Measurements from ENCODE around the gene BICC1. TPM values are rescaled to one million over a fixed set of nuclear protein-coding genes. Genes with fewer than 3 reads are reported as not detected.

BICC1 gene
- total and polyA plus RNA-seq, 2 of the 8 experiments (the other 6 are each of a cell fraction or from before 2014, with no cell fraction given) = 0.20 to 0.73 TPM

- H2BK12ac ChIP-seq (ENCODE audit: low read depth, low read length) = no peak overlapping the region
- no peak overlapping the region for H3K4me2 ChIP-seq (ENCODE audit: insufficient read depth in 1 of 2, low read depth in 2 of 2, low read length in 2 of 2)
- H2BK120ac ChIP-seq (replicated peaks; ENCODE audit: low read depth, low read length) = no peak overlapping the region
- no peak overlapping the region for H2AFZ ChIP-seq (ENCODE audit: low read length)
- no peaks in the 10 kb centered on the region for H3K23me2 ChIP-seq (ENCODE audit: low read depth, low read length)
- H2BK15ac ChIP-seq (ENCODE audit: low read length) = no peak overlapping the region
- H3K23ac ChIP-seq (ENCODE audit: insufficient read length) = no peak overlapping the region
- no peaks in the 10 kb centered on the region for H3K27me3 ChIP-seq (replicated peaks in 1 of 4; ENCODE audit: control insufficient read depth in 3 of 4, extremely low read depth in 1 of 4, insufficient read depth in 3 of 4, low read length in 3 of 4)
- H3K27ac ChIP-seq (ENCODE audit: low read depth, low read length) = no peak overlapping the region
- no peaks in the 10 kb centered on the region for H3K9me3 ChIP-seq (ENCODE audit: insufficient read depth in 2 of 2, low read depth in 1 of 2, low read length in 1 of 2)
- no peak overlapping the region for H2BK20ac ChIP-seq (ENCODE audit: low read length)
- no peak overlapping the region for H3K14ac ChIP-seq (ENCODE audit: insufficient read length)
- no peak overlapping the region for H3K56ac ChIP-seq (replicated peaks; ENCODE audit: insufficient read length, low read depth, low read length)
- no peak overlapping the region for H3K4ac ChIP-seq (replicated peaks; ENCODE audit: insufficient read length, low read depth, low read length)
- no peak overlapping the region for H2BK5ac ChIP-seq (ENCODE audit: low read depth, low read length)
- no peaks in the 10 kb centered on the region for H4K20me1 ChIP-seq (replicated peaks in 1 of 2; ENCODE audit: control insufficient read depth in 1 of 2, insufficient read depth in 2 of 2, low read length in 2 of 2)
- H4K8ac ChIP-seq (ENCODE audit: extremely low read depth, insufficient read depth, low read length) = no peak overlapping the region
- H3K4me1 ChIP-seq (replicated peaks in 1 of 4; ENCODE audit: control insufficient read depth in 3 of 4, insufficient read depth in 4 of 4, low read length in 3 of 4) = peaks cover 0 to 3% (median under 1%) of the 10 kb centered on the region in 4 experiments; a peak in 2 of 7 replicates
- no peaks in the 10 kb centered on the region for H3K36me3 ChIP-seq (ENCODE audit: control insufficient read depth in 2 of 4, insufficient read depth in 4 of 4, low read length in 3 of 4)
- H3K79me1 ChIP-seq (ENCODE audit: low read depth, low read length) = no peaks in the 10 kb centered on the region
- no peak for TF ChIP-seq KDM4A (IDR thresholded peaks at IDR 0.05; ENCODE audit: low read depth, low read length, severe bottlenecking)
- no peak for TF ChIP-seq EZH2 (IDR thresholded peaks at IDR 0.05; ENCODE audit: low read depth, low read length, severe bottlenecking)
- no peak for TF ChIP-seq RAD21 (IDR thresholded peaks at IDR 0.05 in 1 of 2, conservative IDR thresholded peaks at IDR 0.05 in 1 of 2; ENCODE audit: low read depth in 2 of 2, low read length in 2 of 2)
- no peak for TF ChIP-seq MAFK (IDR thresholded peaks at IDR 0.05; ENCODE audit: low read depth, low read length)
- TF ChIP-seq RNF2 (IDR thresholded peaks at IDR 0.05; ENCODE audit: borderline replicate concordance, low read depth, low read length, missing control alignments, poor library complexity, severe bottlenecking) = no peak
- ChIA-PET CTCF (ENCODE audit: partially characterized antibody) (no interaction called here), POLR2A (ENCODE audit: partially characterized antibody) (no interaction called here)
- H3K4me3 ChIP-seq (ENCODE audit: extremely low read depth in 1 of 4, insufficient read depth in 2 of 4, low read depth in 3 of 4, low read length in 4 of 4) = no peak overlapping the region
- no peaks in the 10 kb centered on the region for H3K79me2 ChIP-seq (ENCODE audit: control insufficient read depth in 1 of 2, insufficient read depth in 2 of 2, low read length in 2 of 2)
- FAIRE-seq (no peak), DNase-seq (ENCODE audit: low read depth in 1 of 2, low spot score in 2 of 2) (no peak)
- no peak overlapping the region for H4K5ac ChIP-seq (ENCODE audit: insufficient read length, low read depth, low read length)
- 94% methylated on average over 1 of the region's 2 CpGs; no CpG with 5 or more reads in 1 of the 2 experiments for WGBS, 2 experiments (ENCODE audit: extremely low coverage in 1 of 2, insufficient coverage in 1 of 2, insufficient read length in 1 of 2, insufficient replicate concordance in 2 of 2, low coverage in 1 of 2, low lambda C conversion rate in 2 of 2, missing lambda C conversion rate in 1 of 2)
- H3K18ac ChIP-seq (ENCODE audit: extremely low read depth, low read length) = no peak overlapping the region
- no peak overlapping the region for H4K91ac ChIP-seq (replicated peaks; ENCODE audit: insufficient read length, low read length)
- H2AK5ac ChIP-seq (ENCODE audit: low read depth, low read length) = no peak overlapping the region
- no peak overlapping the region for H3K9ac ChIP-seq (replicated peaks in 1 of 4; ENCODE audit: extremely low read depth in 1 of 4, low read depth in 3 of 4, low read length in 3 of 4)
Measured at GRCh38 chr10:58851606-58852005, 338.9 kb downstream of the BICC1 start.
